ENCODE results near the gene GLT6D1.

DNA sequence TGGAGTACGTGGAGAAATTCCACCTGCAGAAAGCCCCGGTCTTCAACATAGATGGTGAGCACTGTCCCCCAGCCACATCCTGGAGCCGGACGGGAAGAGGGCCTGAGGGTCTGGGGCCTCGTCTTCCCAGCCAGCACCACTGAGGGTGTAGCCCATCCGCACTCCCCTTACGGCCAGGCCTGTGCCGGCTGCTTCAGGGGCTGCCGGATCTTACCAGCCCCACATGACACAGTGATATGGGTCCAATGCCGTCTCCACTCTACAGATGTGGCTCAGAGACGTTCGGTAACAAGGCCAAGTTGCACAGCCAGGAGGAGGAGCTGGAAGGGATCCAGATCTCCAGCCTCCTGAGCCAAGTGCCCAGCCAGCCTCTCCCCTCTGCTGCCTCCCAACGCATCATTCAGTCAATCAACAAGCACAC lies 21.3 kb downstream of the GLT6D1 start:
- TF ChIP-seq POLR2A (IDR thresholded peaks at IDR 0.05), result no peak
- TF ChIP-seq, protein P1, sequence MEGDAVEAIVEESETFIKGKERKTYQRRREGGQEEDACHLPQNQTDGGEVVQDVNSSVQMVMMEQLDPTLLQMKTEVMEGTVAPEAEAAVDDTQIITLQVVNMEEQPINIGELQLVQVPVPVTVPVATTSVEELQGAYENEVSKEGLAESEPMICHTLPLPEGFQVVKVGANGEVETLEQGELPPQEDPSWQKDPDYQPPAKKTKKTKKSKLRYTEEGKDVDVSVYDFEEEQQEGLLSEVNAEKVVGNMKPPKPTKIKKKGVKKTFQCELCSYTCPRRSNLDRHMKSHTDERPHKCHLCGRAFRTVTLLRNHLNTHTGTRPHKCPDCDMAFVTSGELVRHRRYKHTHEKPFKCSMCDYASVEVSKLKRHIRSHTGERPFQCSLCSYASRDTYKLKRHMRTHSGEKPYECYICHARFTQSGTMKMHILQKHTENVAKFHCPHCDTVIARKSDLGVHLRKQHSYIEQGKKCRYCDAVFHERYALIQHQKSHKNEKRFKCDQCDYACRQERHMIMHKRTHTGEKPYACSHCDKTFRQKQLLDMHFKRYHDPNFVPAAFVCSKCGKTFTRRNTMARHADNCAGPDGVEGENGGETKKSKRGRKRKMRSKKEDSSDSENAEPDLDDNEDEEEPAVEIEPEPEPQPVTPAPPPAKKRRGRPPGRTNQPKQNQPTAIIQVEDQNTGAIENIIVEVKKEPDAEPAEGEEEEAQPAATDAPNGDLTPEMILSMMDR (IDR thresholded peaks at IDR 0.05), result no peak
